ENCODE data around the gene CBLN3.

The CBLN3 gene

GRCh38 chr14:24426150-24426911 is 3.1 kb downstream of the CBLN3 start:
- DNase-seq (ENCODE audit: low read depth): no peak

- DNase-seq (ENCODE audit: low read depth): no peak
Observed at GRCh38 chr14:24425704-24426103, 3.8 kb downstream of the CBLN3 start.

- DNase-seq (ENCODE audit: low read depth): no peak
Observed at GRCh38 chr14:24422694-24423601, 6.5 kb downstream of the CBLN3 start.

- DNase-seq (ENCODE audit: low read depth): no peak
Observed at GRCh38 chr14:24422261-24422660, 7.2 kb downstream of the CBLN3 start.

GRCh38 chr14:24418492-24418873 is 11.0 kb downstream of the CBLN3 start:
- no peak for DNase-seq (ENCODE audit: low read depth)

GRCh38 chr14:24417832-24418491 is 11.5 kb downstream of the CBLN3 start:
- DNase-seq (ENCODE audit: low read depth): no peak

GRCh38 chr14:24416932-24417619 is 12.4 kb downstream of the CBLN3 start:
- DNase-seq (ENCODE audit: low read depth): no peak

GRCh38 chr14:24416254-24416931 is 13.1 kb downstream of the CBLN3 start:
- DNase-seq (ENCODE audit: low read depth): no peak

GRCh38 chr14:24415421-24416253 is 13.8 kb downstream of the CBLN3 start:
- DNase-seq (ENCODE audit: low read depth): no peak

- no peak for DNase-seq (ENCODE audit: low read depth)
Observed at GRCh38 chr14:24414732-24415420, 14.6 kb downstream of the CBLN3 start.

GRCh38 chr14:24414077-24414476 is 15.4 kb downstream of the CBLN3 start:
- no peak for DNase-seq (ENCODE audit: low read depth)

GRCh38 chr14:24411443-24412389 is 17.8 kb downstream of the CBLN3 start:
- DNase-seq (ENCODE audit: low read depth): no peak

GRCh38 chr14:24409956-24410355 is 19.5 kb downstream of the CBLN3 start:
- DNase-seq (ENCODE audit: low read depth): no peak

- DNase-seq (ENCODE audit: low read depth): no peak
Observed at GRCh38 chr14:24409192-24409591, 20.3 kb downstream of the CBLN3 start.

- no peak for DNase-seq (ENCODE audit: low read depth)
Observed at GRCh38 chr14:24408764-24409163, 20.7 kb downstream of the CBLN3 start.

GRCh38 chr14:24407608-24408325 is 21.7 kb downstream of the CBLN3 start:
- no peak for DNase-seq (ENCODE audit: low read depth)

- no peak for DNase-seq (ENCODE audit: low read depth)
Observed at GRCh38 chr14:24406416-24406815, 23.1 kb downstream of the CBLN3 start.

- DNase-seq (ENCODE audit: low read depth): no peak
Observed at GRCh38 chr14:24404814-24405213, 24.7 kb downstream of the CBLN3 start.

Measured in stimulated activated CD8-positive, alpha-beta memory T cell treated with anti-CD3 and anti-CD28 coated beads, Interleukin-7, amount 100 ng/mL, for 24 hours (primary cell).